ENCODE results near the gene FITM2. TPM values are rescaled to one million over a fixed set of nuclear protein-coding genes. Genes with fewer than 3 reads are reported as not detected.

The FITM2 gene
- total and polyA plus RNA-seq, 10 of the 15 experiments (the other 5 are each of a cell fraction or from before 2014, with no cell fraction given): 0.46 to 1.9 (median 1.6) TPM

GRCh38 chr20:44350567-44350966 is 39.6 kb upstream of the FITM2 start:
- Histone ChIP-seq H3K9me3 (replicated peaks; ENCODE audit: control insufficient read depth, insufficient read depth, low read length) (no peaks in the 10 kb centered on the region), H3K4me3 (no peak overlapping the region), H3K79me2 (ENCODE audit: control insufficient read depth, insufficient read depth, low read length) (no peaks in the 10 kb centered on the region), H3K4me1 (ENCODE audit: control insufficient read depth, insufficient read depth, low read length) (peaks cover 5% of the 10 kb centered on the region; the same call in 1 of the 2 replicates), H3K27ac (ENCODE audit: control insufficient read depth, insufficient read depth) (no peak overlapping the region), H3K9ac (ENCODE audit: control insufficient read depth, insufficient read depth, low read length) (no peak overlapping the region), H3K4me2 (ENCODE audit: control insufficient read depth, insufficient read depth) (no peak overlapping the region), H3K36me3 (ENCODE audit: control insufficient read depth in 2 of 2, insufficient read depth in 2 of 2, low read length in 1 of 2) (no peaks in the 10 kb centered on the region), H4K20me1 (ENCODE audit: control insufficient read depth, insufficient read depth) (no peaks in the 10 kb centered on the region), H3K27me3 (replicated peaks in 1 of 2; ENCODE audit: control insufficient read depth in 2 of 2, insufficient read depth in 2 of 2, low read length in 1 of 2) (no peaks in the 10 kb centered on the region), H2AFZ (ENCODE audit: control insufficient read depth, low read depth, low read length) (no peak overlapping the region)
- WGBS (ENCODE audit: insufficient coverage, insufficient replicate concordance, low lambda C conversion rate, missing lambda C conversion rate): 60% methylated on average over 6 of the region's 6 CpGs
- SMC1A ChIA-PET (ENCODE audit: uncharacterized antibody, unreplicated experiment): no interaction called here
- BruUV-seq (replicated peaks): no TSS peak
- in situ Hi-C loops (cut with MboI) (no loop called here), intact Hi-C loops (cut with micrococcal nuclease; ENCODE audit: unreplicated experiment) (no loop called here)
- ATAC-seq: no peak
- no peak for FAIRE-seq
- RAD21 ChIA-PET (ENCODE audit: unreplicated experiment): no interaction called here
- POLR2A ChIA-PET: no interaction called here
- DNase-seq (ENCODE audit: low read depth, low spot score): no peak
- CTCF ChIA-PET: interaction anchor here (0.5 kb wide), 1 partner anchor 23 kb away, joined by 3 read pairs; no protein-coding TSS in a partner anchor
- TF ChIP-seq IKZF1 (conservative IDR thresholded peaks at IDR 0.05) (no peak), ASH2L (IDR thresholded peaks at IDR 0.05; ENCODE audit: borderline replicate concordance, low read depth) (no peak), NBN (IDR thresholded peaks at IDR 0.05) (no peak), PAX8 (IDR thresholded peaks at IDR 0.05) (no peak), NR2C2 (IDR thresholded peaks at IDR 0.05; ENCODE audit: borderline replicate concordance, control insufficient read depth, insufficient read length, low read depth) (no peak), SKIL (IDR thresholded peaks at IDR 0.05; ENCODE audit: low read depth, poor library complexity, severe bottlenecking) (no peak), ZNF207 (IDR thresholded peaks at IDR 0.05; ENCODE audit: borderline replicate concordance) (no peak), ZNF24 (IDR thresholded peaks at IDR 0.05) (no peak), ZBTB4 (CRISPR knock-in tag; IDR thresholded peaks at IDR 0.05) (no peak), CBX3 (IDR thresholded peaks at IDR 0.05; ENCODE audit: borderline replicate concordance, low read depth) (no peak), IRF5 (IDR thresholded peaks at IDR 0.05; ENCODE audit: borderline replicate concordance) (no peak), SRF (IDR thresholded peaks at IDR 0.05; ENCODE audit: low read depth in 2 of 2, low read length in 2 of 2) (no peak), GABPA (IDR thresholded peaks at IDR 0.05; ENCODE audit: low read depth) (no peak), MEF2A (IDR thresholded peaks at IDR 0.05; ENCODE audit: insufficient read depth, low read depth, low read length) (no peak), RELB (IDR thresholded peaks at IDR 0.05; ENCODE audit: low read depth) (no peak)

Measured in GM12878 (cell line).